AG04449 (cell line): Measurements from ENCODE around the gene NRG3.

Experiments used
- CTCF ChIA-PET: fragments of 350-600 bp; formaldehyde crosslinking; extraction: SDS; loops from one replicate; lab custom pipeline; 2021; ENCODE audit warnings: antibody characterized with exemption; lab: Yijun Ruan, JAX
- POLR2A ChIA-PET: fragments of 400-600, 350-600 bp; formaldehyde crosslinking; extraction: SDS; loops from one replicate; lab custom pipeline; 2020; ENCODE audit warnings: antibody characterized with exemption, inconsistent platforms; lab: Yijun Ruan, JAX
- DNase-seq: peaks from one replicate; pipeline ENCODE4 v3.0.0-alpha.2; 2010; ENCODE audit warnings: low read depth, low spot score
- H3K4me3 ChIP-seq: 2 replicates; pipeline ENCODE4 v1.5.1; 2011; ENCODE audit warnings: low read depth, mild to moderate bottlenecking, control low read depth, low read length
- CTCF ChIP-seq: IDR thresholded peaks from one replicate; pipeline ENCODE4 v1.5.1; 2011; ENCODE audit warnings: mild to moderate bottlenecking, moderate library complexity, low read length, control low read depth, inconsistent platforms; ENCODE audit not compliant: insufficient read depth; ENCODE audit errors: missing control alignments

Gene NRG3

GRCh38 chr10:81870472-81870871, 4.5 kb upstream of the NRG3 start:
- no peak for DNase-seq
- TF ChIP-seq CTCF, result no peak
- POLR2A ChIA-PET, result no interaction called here
- CTCF ChIA-PET, result no interaction called here
- H3K4me3 ChIP-seq, result no peak overlapping the region

- no peak for DNase-seq
- ChIA-PET CTCF (no interaction called here), POLR2A (no interaction called here)
- no peak overlapping the region for H3K4me3 ChIP-seq
- TF ChIP-seq CTCF, result no peak
Measured at GRCh38 chr10:81871558-81871957, 3.4 kb upstream of the NRG3 start.

GRCh38 chr10:81872206-81872862, 2.7 kb upstream of the NRG3 start:
- H3K4me3 ChIP-seq, result no peak overlapping the region
- ChIA-PET POLR2A (no interaction called here), CTCF (no interaction called here)
- no peak for DNase-seq
- TF ChIP-seq CTCF, result no peak

GRCh38 chr10:81873231-81873931, 1.6 kb upstream of the NRG3 start:
- no peak for TF ChIP-seq CTCF
- CTCF ChIA-PET, result no interaction called here
- POLR2A ChIA-PET, result no interaction called here
- DNase-seq, result no peak
- no peak overlapping the region for H3K4me3 ChIP-seq

- TF ChIP-seq CTCF, result no peak
- POLR2A ChIA-PET, result no interaction called here
- CTCF ChIA-PET, result no interaction called here
- DNase-seq, result no peak
- H3K4me3 ChIP-seq, result no peak overlapping the region
Measured at GRCh38 chr10:81873932-81874816, 820 bp upstream of the NRG3 start.
